Fibroblast of lung (primary cell): ENCODE measurements around the gene BATF3.

ENCODE experiments used
- CTCF ChIP-seq, 2 donors: IDR thresholded peaks in 1 of 2; conservative IDR thresholded peaks in 1 of 2; 1 replicate in 1 of 2; 2 replicates in 1 of 2; pipeline ENCODE4 v1.5.1; 2011 to 2012; ENCODE audit warnings: low read length in 2 of 2, control low read depth in 1 of 2, inconsistent platforms in 1 of 2, low read depth in 1 of 2, mild to moderate bottlenecking in 1 of 2
- EZH2 ChIP-seq: IDR thresholded peaks from 2 replicates; pipeline ENCODE4 v1.5.1; 2012; ENCODE audit warnings: low read length, control low read depth, mild to moderate bottlenecking; ENCODE audit errors: missing control alignments

DNA sequence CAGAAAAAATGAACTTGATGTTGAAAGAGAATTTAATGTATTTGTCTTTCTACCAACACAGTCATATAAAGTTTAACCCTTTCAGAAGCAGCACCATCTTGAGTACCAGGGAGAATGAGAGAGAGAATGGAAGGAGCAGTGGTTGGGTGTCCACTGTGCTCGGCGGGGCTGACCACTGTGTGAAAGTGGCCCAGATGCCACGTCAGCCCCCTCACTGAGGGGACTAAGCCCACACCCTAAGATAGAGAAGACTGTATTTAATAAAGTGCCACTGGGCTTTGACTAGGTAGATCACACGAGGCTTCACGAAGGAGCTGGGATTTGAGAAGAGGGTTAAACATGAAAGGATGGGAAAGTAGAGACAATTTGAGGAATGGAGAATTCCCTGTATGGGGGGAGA is 31.2 kb downstream of the BATF3 start:
- TF ChIP-seq CTCF (conservative IDR thresholded peaks at IDR 0.05 in 1 of 2, IDR thresholded peaks at IDR 0.05 in 1 of 2; ENCODE audit: low read depth in 1 of 2, low read length in 2 of 2) = no peak
- TF ChIP-seq EZH2 = no peak
